Measurements from ENCODE around the gene SCYGR4. TPM values are rescaled to one million over a fixed set of nuclear protein-coding genes. Genes with fewer than 3 reads are reported as not detected.

The SCYGR4 gene
- total RNA-seq, 1 donor from 2014 or later: not detected

DNA sequence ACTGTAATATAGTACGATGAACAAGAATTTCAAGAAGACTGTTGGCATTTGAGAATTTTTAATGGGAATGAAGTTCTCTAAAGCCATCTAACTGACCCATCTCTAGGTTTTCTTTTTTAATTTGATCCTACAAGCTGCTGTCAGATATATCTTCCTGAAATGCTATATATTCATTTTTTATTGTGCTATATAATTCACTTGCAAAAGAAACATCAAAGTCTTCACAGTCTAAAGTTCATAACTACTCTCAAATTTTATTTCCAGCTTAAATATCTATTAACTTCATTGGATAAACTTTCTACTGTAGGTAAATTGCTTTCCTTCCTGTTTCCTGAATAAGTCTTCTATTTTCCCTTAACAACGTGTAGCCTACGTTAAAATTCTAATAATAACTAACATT lies 14.9 kb upstream of the SCYGR4 start:
- no peak overlapping the region for H3K4me3 ChIP-seq (ENCODE audit: low read depth, low read length)
- no peak for DNase-seq (ENCODE audit: low read depth)
- TF ChIP-seq, protein P1, sequence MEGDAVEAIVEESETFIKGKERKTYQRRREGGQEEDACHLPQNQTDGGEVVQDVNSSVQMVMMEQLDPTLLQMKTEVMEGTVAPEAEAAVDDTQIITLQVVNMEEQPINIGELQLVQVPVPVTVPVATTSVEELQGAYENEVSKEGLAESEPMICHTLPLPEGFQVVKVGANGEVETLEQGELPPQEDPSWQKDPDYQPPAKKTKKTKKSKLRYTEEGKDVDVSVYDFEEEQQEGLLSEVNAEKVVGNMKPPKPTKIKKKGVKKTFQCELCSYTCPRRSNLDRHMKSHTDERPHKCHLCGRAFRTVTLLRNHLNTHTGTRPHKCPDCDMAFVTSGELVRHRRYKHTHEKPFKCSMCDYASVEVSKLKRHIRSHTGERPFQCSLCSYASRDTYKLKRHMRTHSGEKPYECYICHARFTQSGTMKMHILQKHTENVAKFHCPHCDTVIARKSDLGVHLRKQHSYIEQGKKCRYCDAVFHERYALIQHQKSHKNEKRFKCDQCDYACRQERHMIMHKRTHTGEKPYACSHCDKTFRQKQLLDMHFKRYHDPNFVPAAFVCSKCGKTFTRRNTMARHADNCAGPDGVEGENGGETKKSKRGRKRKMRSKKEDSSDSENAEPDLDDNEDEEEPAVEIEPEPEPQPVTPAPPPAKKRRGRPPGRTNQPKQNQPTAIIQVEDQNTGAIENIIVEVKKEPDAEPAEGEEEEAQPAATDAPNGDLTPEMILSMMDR (conservative IDR thresholded peaks at IDR 0.05; ENCODE audit: low read depth, low read length): no peak

DNA sequence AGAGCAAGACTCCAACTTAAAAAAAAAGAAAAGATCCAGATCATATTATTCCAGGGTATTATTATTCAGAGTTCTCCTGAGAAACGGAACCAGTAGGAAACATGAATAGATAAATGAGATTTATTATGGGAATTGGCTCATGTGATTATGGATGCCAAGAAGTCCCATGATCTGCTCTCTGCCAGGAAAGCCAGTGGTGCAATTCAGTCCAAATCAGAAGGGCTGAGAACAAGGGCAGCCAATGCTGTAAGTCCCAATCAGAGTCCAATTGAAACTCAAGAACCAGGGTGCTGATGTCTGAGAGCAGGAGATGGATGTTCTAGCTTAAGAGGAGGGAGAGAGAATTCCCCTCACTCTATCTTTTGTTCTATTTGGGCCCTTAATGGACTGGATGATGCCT lies 10.8 kb upstream of the SCYGR4 start:
- no peak overlapping the region for H3K4me3 ChIP-seq (ENCODE audit: low read depth, low read length)
- TF ChIP-seq, protein P1 (conservative IDR thresholded peaks at IDR 0.05; ENCODE audit: low read depth, low read length): no peak
- DNase-seq (ENCODE audit: low read depth): no peak

DNA sequence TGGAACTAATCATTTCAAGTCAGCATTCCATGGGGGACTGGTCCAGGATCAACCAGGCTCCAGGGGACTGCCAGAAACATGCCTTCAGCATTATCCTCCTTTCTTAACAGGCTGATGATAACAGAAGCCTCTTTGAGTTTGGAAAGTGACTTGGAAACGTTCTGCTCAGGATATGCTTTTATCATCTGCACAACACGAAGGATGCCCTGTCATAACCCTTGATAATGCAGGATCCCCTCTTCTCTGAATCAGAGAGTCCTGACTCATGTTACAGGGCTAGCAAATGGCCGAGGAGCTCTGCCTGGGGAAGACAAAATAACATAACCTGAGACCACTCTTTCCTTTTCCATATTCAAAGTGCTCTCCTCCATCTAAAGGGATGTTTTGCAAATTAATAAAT lies 9.4 kb upstream of the SCYGR4 start:
- TF ChIP-seq, protein P1 (conservative IDR thresholded peaks at IDR 0.05; ENCODE audit: low read depth, low read length): no peak
- DNase-seq (ENCODE audit: low read depth): no peak
- no peak overlapping the region for H3K4me3 ChIP-seq (ENCODE audit: low read depth, low read length)

DNA sequence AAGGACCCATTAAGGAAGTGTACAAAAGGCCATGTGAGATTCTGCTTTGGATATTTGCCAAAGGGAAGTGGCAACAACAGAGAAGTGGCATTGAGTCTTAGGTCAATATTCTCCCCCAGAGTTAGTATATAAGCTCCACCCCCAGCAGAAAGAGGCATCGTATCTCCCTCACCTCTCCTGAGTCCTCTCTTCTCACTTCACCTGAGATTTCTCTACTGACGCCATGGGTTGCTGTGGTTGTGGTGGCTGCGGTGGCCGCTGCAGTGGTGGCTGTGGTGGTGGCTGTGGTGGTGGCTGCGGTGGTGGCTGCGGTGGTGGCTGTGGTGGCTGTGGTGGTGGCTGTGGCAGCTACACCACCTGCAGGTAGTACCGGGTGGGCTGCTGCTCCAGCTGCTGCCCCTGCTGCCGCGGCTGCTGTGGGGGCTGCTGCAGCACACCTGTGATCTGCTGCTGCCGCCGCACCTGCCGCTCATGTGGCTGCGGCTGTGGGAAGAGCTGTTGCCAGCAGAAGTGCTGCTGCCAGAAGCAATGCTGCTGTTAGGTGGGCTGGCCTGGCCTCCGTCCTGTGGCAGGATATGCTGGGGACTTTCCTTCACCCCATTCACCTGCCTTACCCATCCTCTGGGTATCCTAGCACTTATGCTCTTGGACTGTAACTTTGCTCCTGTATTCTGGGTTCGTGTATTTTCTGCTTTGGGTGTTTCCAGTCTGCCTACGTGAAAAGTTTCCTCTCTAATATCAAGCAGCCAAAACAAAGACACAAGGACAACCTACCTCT lies 8.5 kb upstream of the SCYGR4 start:
- TF ChIP-seq, protein P1 (conservative IDR thresholded peaks at IDR 0.05; ENCODE audit: low read depth, low read length): no peak
- no peak overlapping the region for H3K4me3 ChIP-seq (ENCODE audit: low read depth, low read length)
- no peak for DNase-seq (ENCODE audit: low read depth)

DNA sequence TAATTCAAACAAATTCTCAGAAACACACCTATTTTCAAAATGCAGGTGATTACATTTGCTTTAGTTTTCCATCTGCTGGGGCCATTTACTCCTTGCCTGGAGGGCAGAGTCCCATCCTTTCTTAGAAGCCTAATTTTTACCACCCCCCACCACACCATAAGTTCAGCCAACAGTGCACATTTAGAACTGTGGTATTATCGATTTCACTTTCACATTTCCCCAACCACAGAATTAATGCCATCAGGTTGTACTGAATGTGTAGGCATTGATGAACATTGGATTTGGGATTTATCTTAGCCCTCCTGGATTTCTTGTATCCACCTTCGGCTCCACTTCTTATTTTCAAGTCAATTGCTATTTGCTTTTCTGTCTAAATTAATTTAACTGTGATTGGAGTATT lies 7.2 kb upstream of the SCYGR4 start:
- TF ChIP-seq, protein P1 (conservative IDR thresholded peaks at IDR 0.05; ENCODE audit: low read depth, low read length): no peak

DNA sequence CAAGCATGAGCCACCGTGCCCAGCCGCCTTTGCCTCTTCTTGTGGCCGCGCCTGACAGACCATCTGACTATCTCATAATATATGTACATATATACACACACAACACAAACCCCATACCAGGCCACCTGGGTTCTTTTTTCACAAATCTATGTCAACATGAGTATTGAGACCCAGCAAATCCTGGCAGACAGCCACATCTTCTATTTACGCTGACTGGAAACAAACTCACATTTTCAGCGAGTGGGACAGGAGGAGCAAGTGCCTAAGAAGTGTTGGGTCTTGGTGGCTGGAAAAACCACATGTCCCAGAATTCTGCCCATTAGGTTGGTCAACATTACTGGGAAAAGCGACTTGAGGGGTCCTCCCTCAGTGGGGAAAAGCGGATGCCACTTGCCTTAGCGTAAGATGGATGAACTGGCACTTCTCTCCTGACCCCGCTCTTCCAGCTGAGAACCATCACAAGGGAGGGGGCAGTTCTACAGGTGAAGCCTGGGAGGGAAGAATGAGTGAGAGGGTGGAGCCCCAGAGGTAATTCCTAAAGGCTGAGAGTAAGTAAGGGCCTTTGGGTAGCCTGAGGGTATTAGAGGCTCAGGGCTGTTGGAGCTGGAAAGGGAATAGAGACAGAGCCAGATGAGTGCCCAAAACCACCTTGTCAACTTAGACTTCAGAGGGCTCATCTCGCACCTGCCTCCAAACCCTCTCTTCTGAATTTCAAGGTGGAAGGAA lies 4.6 kb upstream of the SCYGR4 start:
- DNase-seq (ENCODE audit: low read depth): no peak
- TF ChIP-seq, protein P1 (conservative IDR thresholded peaks at IDR 0.05; ENCODE audit: low read depth, low read length): no peak

More for the DNA sequence above, 7.2 kb upstream of the SCYGR4 start:
- H3K4me3 ChIP-seq (ENCODE audit: low read depth, low read length): no peak overlapping the region
- DNase-seq (ENCODE audit: low read depth): no peak

More for the DNA sequence above, 4.6 kb upstream of the SCYGR4 start:
- H3K4me3 ChIP-seq (ENCODE audit: low read depth, low read length): no peak overlapping the region

All from epithelial cell of proximal tubule (primary cell).